ENCODE data around the gene LMOD1.
"Not testable (repeated sequence)": the region's sequence is repeated elsewhere in the genome, so short reads cannot be mapped to it uniquely, and the experiment has no call there.

The LMOD1 gene

DNA sequence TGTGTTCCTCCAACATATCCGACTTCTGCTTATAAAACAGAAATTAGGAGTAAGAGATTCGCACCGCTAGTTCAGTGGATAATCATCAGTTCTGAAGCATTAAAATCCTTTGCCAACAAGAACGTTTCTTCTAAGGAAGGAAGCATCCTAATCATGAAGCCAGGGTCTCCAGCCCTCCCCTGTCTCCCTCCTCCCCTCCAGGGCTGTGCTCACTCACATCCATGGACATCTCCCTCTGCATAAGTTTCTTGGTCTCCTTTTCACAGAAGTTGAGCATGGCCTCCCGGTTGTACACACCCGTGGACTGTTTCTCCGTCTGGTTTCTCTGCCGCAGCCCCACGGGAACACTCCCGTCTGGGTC, 505 bp downstream of the LMOD1 start:
- no peak for DNase-seq

- no peak for DNase-seq
These were observed 1.2 kb downstream of the LMOD1 start for GRCh38 chr1:201945157-201945556.

GRCh38 chr1:201944639-201945038, 1.7 kb downstream of the LMOD1 start:
- DNase-seq = no peak

GRCh38 chr1:201944002-201944401, 2.3 kb downstream of the LMOD1 start:
- no peak for DNase-seq

- no peak for DNase-seq
These were observed 4.2 kb downstream of the LMOD1 start for GRCh38 chr1:201942129-201942495.

GRCh38 chr1:201941420-201942128, 4.8 kb downstream of the LMOD1 start:
- DNase-seq = no peak

DNA sequence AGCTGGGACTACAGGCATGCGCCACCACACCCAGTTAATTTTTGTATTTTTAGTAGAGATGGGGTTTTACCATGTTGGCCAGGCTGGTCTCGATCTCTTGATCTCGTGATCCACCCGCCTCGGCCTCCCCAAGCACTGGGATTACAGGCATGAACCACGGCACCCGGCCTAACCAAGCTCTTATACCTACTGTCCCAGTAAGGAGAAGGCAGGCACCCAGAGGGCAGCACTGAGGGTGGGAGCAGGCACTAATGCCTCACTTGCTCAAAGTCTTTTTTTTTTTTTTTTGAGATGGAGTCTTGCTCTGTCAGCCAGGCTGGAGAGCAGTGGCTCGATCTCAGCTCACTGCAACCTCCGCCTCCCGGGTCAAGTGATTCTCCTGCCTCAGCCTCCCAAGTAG, 6.0 kb downstream of the LMOD1 start:
- DNase-seq = not testable (repeated sequence)

DNA sequence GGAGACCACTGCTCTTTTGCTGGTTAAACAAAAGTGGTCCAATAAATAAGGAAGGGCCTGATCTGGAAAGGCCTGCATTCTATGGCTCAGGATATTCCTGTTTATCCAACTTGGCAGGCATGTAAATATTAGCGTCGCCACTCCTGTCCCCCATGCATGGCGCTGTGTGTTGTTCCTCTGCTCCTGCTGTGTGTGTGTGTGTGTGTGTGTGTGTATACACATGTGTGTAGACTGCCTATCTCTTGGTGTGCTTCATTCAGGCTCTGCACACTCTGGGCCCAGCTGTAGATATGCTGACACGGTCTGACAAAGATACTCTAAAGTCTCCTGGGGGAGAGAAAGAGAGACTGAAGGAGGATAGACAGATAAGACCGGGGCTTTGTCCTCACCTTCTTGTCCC, 6.8 kb downstream of the LMOD1 start:
- DNase-seq = no peak

DNA sequence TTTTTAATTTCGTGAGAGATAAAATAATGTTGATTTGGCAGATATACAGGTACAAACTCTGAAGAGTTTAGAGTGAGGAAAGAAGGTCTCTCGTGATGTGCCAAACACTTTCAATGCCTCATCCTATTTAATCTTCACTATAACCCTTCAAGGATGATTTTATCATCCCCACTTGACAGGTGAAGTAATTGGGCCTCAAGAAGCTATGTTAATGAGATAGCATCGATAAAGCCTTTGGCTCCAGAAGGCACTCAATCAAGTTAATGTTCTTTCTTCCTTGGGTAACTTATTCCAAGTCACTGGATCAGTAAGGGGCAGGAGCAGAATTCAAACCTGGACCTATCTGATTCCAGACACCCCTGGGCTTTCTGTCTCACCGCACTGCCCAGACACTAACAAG, 7.2 kb downstream of the LMOD1 start:
- DNase-seq = no peak

GRCh38 chr1:201938440-201939035, 7.8 kb downstream of the LMOD1 start:
- DNase-seq = no peak

DNA sequence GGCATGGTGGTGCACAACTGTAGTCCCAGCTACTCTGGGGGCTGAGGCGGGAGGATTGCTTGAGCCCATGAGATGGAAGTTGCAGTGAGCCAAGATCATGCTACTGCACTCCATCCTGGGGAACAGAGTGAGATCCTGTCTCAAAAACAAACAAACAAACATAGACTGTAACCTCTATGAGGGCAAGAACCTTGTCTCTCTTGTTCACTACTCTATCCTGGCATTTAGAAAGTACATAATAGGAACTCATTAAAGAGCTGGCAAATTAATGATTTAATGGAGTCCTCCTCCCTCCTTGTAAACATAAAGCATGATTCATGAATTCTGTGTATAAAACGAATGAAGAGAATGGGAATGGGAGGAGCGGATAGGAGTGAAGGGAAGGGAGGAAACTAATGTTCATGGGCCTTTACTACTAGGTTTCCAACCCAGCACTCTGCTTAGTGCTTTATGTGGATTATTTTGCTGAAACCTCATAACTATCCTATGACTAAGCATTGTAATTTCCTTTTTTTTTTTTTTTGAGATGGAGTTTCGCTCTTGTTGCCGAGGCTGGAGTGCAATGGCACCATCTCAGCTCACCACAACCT, 8.6 kb downstream of the LMOD1 start:
- DNase-seq = no peak

GRCh38 chr1:201933840-201934430, 12.4 kb downstream of the LMOD1 start:
- no peak for DNase-seq

GRCh38 chr1:201930803-201931202, 15.5 kb downstream of the LMOD1 start:
- DNase-seq = no peak

GRCh38 chr1:201930137-201930536, 16.2 kb downstream of the LMOD1 start:
- no peak for DNase-seq

- DNase-seq = no peak
These were observed 18.1 kb downstream of the LMOD1 start for GRCh38 chr1:201928266-201928665.

- DNase-seq = no peak
These were observed 20.2 kb downstream of the LMOD1 start for GRCh38 chr1:201925981-201926645.

- DNase-seq = no peak
These were observed 21.1 kb downstream of the LMOD1 start for GRCh38 chr1:201925301-201925567.

GRCh38 chr1:201921952-201922558, 24.3 kb downstream of the LMOD1 start:
- DNase-seq = no peak

DNA sequence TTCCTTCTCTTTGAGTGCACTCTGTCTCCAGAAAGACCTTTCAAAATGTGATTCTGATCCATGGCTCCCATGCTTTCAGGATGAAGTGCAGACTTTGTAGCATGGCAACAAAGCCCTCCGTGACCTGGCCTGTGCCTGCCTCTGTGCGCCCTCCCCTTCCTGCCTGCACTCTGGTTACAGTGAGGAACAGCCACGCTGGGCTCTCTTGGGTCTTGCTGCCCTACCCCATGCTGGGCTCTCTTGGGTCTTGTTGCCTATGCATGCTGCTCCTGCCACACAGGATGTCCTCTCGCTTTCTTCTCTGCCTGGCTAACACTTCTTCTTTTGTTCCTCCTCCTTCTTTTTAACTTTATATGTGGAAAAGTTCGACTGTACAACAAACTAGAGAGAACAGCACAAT, 28.0 kb downstream of the LMOD1 start:
- DNase-seq = no peak

GRCh38 chr1:201917362-201918033, 28.9 kb downstream of the LMOD1 start:
- no peak for DNase-seq

GRCh38 chr1:201916649-201917249, 29.6 kb downstream of the LMOD1 start:
- no peak for DNase-seq

GRCh38 chr1:201914456-201915235, 31.7 kb downstream of the LMOD1 start:
- DNase-seq = no peak
